IMR-90 (cell line): ENCODE data around the gene FSTL5. TPM values are rescaled to one million over a fixed set of nuclear protein-coding genes. Genes with fewer than 3 reads are reported as not detected.

Experiments
- ATAC-seq: fragments of 200-7000 bp; cut with Tn5 transposase; 2 replicates; pipeline ENCODE4 v1.9.1; 2020; ENCODE audit warnings: low read depth, mild to moderate bottlenecking, moderate library complexity
- BruUV-seq: library from RNA; stranded (reverse); fragments of 400-500 nt; replicated peaks from 2 replicates; lab custom pipeline; 2021; lab: Mats Ljungman, UMichigan
- CTCF ChIA-PET: fragments of 300-600 bp; formaldehyde crosslinking; extraction: SDS; loops from one replicate; lab custom pipeline; 2021; ENCODE audit warnings: antibody characterized with exemption; lab: Yijun Ruan, JAX
- POLR2A ChIA-PET: fragments of 300-600 bp; sonication (Branson Sonifier 250); formaldehyde crosslinking; loops from one replicate; lab custom pipeline; 2022; ENCODE audit warnings: antibody characterized with exemption; ENCODE audit not compliant: unreplicated experiment; lab: Charles Lee
- DNase-seq: peaks from one replicate; pipeline ENCODE4 v3.0.0; 2013
- H2AFZ ChIP-seq: replicated peaks from 2 replicates; pipeline ENCODE3; 2013; ENCODE audit warnings: low read length, mild to moderate bottlenecking; ENCODE audit not compliant: poor library complexity
- H2AK5ac ChIP-seq: 2 replicates; pipeline ENCODE4 v1.6.1; 2013; ENCODE audit warnings: low read depth, low read length, inconsistent platforms
- H2AK9ac ChIP-seq: replicated peaks from 2 replicates; pipeline ENCODE3; 2013; ENCODE audit warnings: mild to moderate bottlenecking, low read depth, low read length, moderate library complexity; ENCODE audit not compliant: poor library complexity
- H2BK120ac ChIP-seq: 2 replicates; pipeline ENCODE4 v1.6.1; 2013; ENCODE audit warnings: low read depth, low read length, inconsistent platforms
- H2BK15ac ChIP-seq: 3 replicates; pipeline ENCODE4 v1.6.1; 2013; ENCODE audit warnings: low read depth, low read length, inconsistent platforms
- H2BK20ac ChIP-seq: 2 replicates; pipeline ENCODE4 v1.6.1; 2013; ENCODE audit warnings: low read depth, mild to moderate bottlenecking, inconsistent platforms, low read length, moderate library complexity
- H2BK5ac ChIP-seq: 2 replicates; pipeline ENCODE4 v1.6.1; 2013; ENCODE audit warnings: mild to moderate bottlenecking, low read depth, low read length, inconsistent platforms; ENCODE audit not compliant: poor library complexity, severe bottlenecking
- H3K14ac ChIP-seq: replicated peaks from 2 replicates; pipeline ENCODE4 v1.6.1; 2013; ENCODE audit warnings: low read depth, low read length, inconsistent platforms
- H3K18ac ChIP-seq: 2 replicates; pipeline ENCODE4 v1.6.1; 2013; ENCODE audit warnings: low read depth, low read length, control low read depth
- H3K23ac ChIP-seq: 2 replicates; pipeline ENCODE4 v1.6.1; 2013; ENCODE audit warnings: low read depth, low read length, inconsistent platforms
- H3K27ac ChIP-seq: 2 replicates; pipeline ENCODE4 v1.5.1; 2013; ENCODE audit warnings: mild to moderate bottlenecking, control low read depth, low read length; ENCODE audit not compliant: insufficient read depth
- H3K27me3 ChIP-seq: 2 replicates; pipeline ENCODE4 v1.6.1; 2013; ENCODE audit warnings: low read length; ENCODE audit not compliant: control insufficient read depth, insufficient read depth
- H3K36me3 ChIP-seq: 2 replicates; pipeline ENCODE4 v1.6.1; 2013; ENCODE audit warnings: low read length, mixed read lengths; ENCODE audit not compliant: control insufficient read depth, insufficient read depth
- H3K4ac ChIP-seq: 2 replicates; pipeline ENCODE4 v1.6.1; 2013; ENCODE audit warnings: low read depth, low read length, inconsistent platforms
- H3K4me1 ChIP-seq: 2 replicates; pipeline ENCODE4 v1.6.1; 2013; ENCODE audit warnings: low read length, mixed read lengths; ENCODE audit not compliant: control insufficient read depth, insufficient read depth
- H3K4me2 ChIP-seq: 2 replicates; pipeline ENCODE4 v1.6.1; 2013; ENCODE audit warnings: low read depth, mild to moderate bottlenecking, control low read depth, low read length, moderate library complexity
- H3K4me3 ChIP-seq: 2 replicates; pipeline ENCODE4 v1.5.1; 2013; ENCODE audit warnings: low read depth, mild to moderate bottlenecking, control low read depth, low read length, moderate library complexity; ENCODE audit not compliant: insufficient read depth
- H3K56ac ChIP-seq: 2 replicates; pipeline ENCODE4 v1.6.1; 2013; ENCODE audit warnings: low read length, inconsistent platforms; ENCODE audit not compliant: insufficient read depth; ENCODE audit errors: extremely low read depth
- H3K79me1 ChIP-seq, 2 experiments: 2 replicates each; pipeline ENCODE4 v1.6.1; 2013; ENCODE audit warnings: low read length in 2 of 2, inconsistent platforms in 1 of 2, low read depth in 1 of 2
- H3K9ac ChIP-seq: 2 replicates; pipeline ENCODE4 v1.6.1; 2013; ENCODE audit warnings: low read depth, low read length, control low read depth
- H3K9me1 ChIP-seq: 2 replicates; pipeline ENCODE4 v1.6.1; 2013; ENCODE audit warnings: low read length, inconsistent platforms; ENCODE audit not compliant: insufficient read depth
- H3K9me3 ChIP-seq: 2 replicates; pipeline ENCODE4 v1.6.1; 2013; ENCODE audit warnings: low read length; ENCODE audit not compliant: control insufficient read depth, insufficient read depth
- H4K20me1 ChIP-seq: 2 replicates; pipeline ENCODE4 v1.6.1; 2013; ENCODE audit warnings: low read length, inconsistent platforms; ENCODE audit not compliant: insufficient read depth
- H4K5ac ChIP-seq: 2 replicates; pipeline ENCODE4 v1.6.1; 2013; ENCODE audit warnings: mild to moderate bottlenecking, low read depth, low read length, control low read depth
- H4K8ac ChIP-seq, 2 experiments: 2 replicates each; pipeline ENCODE4 v1.6.1; 2013; ENCODE audit warnings: low read depth in 2 of 2, low read length in 2 of 2, control low read depth in 1 of 2, inconsistent platforms in 1 of 2
- H4K91ac ChIP-seq: 2 replicates; pipeline ENCODE4 v1.6.1; 2013; ENCODE audit warnings: low read depth, low read length, inconsistent platforms; ENCODE audit not compliant: insufficient read depth
- BHLHE40 ChIP-seq: fragments of 150-350 bp; IDR thresholded peaks from 2 replicates; pipeline ENCODE4 v1.6.1; 2016; ENCODE audit warnings: mild to moderate bottlenecking, low read depth, low read length
- CEBPB ChIP-seq: IDR thresholded peaks from 2 replicates; pipeline ENCODE4 v1.6.1; 2012; ENCODE audit warnings: low read depth, low read length, improper control_type of control experiment
- CHD1 ChIP-seq: IDR thresholded peaks from 2 replicates; pipeline ENCODE4 v1.6.1; 2012; ENCODE audit warnings: low read depth, low read length, improper control_type of control experiment
- CTCF ChIP-seq: conservative IDR thresholded peaks from 2 replicates; pipeline ENCODE4 v1.5.1; 2012; ENCODE audit warnings: mild to moderate bottlenecking, low read depth, low read length, improper control_type of control experiment
- MAZ ChIP-seq: IDR thresholded peaks from 2 replicates; pipeline ENCODE4 v1.6.1; 2012; ENCODE audit warnings: low read depth, mild to moderate bottlenecking, low read length, improper control_type of control experiment, moderate library complexity, borderline replicate concordance
- MXI1 ChIP-seq: IDR thresholded peaks from 2 replicates; pipeline ENCODE4 v1.6.1; 2012; ENCODE audit warnings: low read depth, mild to moderate bottlenecking, low read length, moderate library complexity, borderline replicate concordance
- NFE2L2 ChIP-seq: fragments of 150-350 bp; IDR thresholded peaks from 2 replicates; pipeline ENCODE4 v1.6.1; 2016; ENCODE audit warnings: low read depth, mild to moderate bottlenecking, low read length
- POLR2A ChIP-seq: IDR thresholded peaks from 2 replicates; pipeline ENCODE4 v1.6.1; 2012; ENCODE audit warnings: mild to moderate bottlenecking, low read depth, low read length
- RAD21 ChIP-seq: IDR thresholded peaks from 2 replicates; pipeline ENCODE4 v1.6.1; 2012; ENCODE audit warnings: low read length, improper control_type of control experiment
- RCOR1 ChIP-seq: IDR thresholded peaks from 2 replicates; pipeline ENCODE4 v1.6.1; 2012; ENCODE audit warnings: mild to moderate bottlenecking, low read length, improper control_type of control experiment; ENCODE audit not compliant: insufficient replicate concordance
- RFX5 ChIP-seq: IDR thresholded peaks from 2 replicates; pipeline ENCODE4 v1.8.0; 2012; ENCODE audit warnings: low read depth, mild to moderate bottlenecking, low read length, moderate library complexity
- SMC3 ChIP-seq: fragments of 150-350 bp; IDR thresholded peaks from 2 replicates; pipeline ENCODE4 v1.6.1; 2016; ENCODE audit warnings: low read depth, mild to moderate bottlenecking, antibody characterized with exemption, low read length, moderate library complexity
- USF2 ChIP-seq: fragments of 150-350 bp; IDR thresholded peaks from 2 replicates; pipeline ENCODE4 v1.6.1; 2017; ENCODE audit warnings: mild to moderate bottlenecking, antibody characterized with exemption, low read length, low read depth
- WGBS, 2 experiments: methylation state at CpG; one replicate each; pipeline versions ENCODE4 v1.1.5 to v1.1.7; 2013; ENCODE audit warnings: missing lambda C conversion rate in 2 of 2; ENCODE audit not compliant: insufficient read length in 1 of 2; ENCODE audit errors: extremely low coverage in 2 of 2; 5-methylcytosine and 5-hydroxymethylcytosine counted together
- dilution Hi-C: fragments of 300-500 bp; cut with HindIII; formaldehyde crosslinking; loops from one replicate; pipeline ENCODE4 v1.14.3; 2018; ENCODE audit warnings: low sequenced_read_pairs; ENCODE audit not compliant: unreplicated experiment
- in situ Hi-C: fragments of 300-500 bp; cut with MboI; formaldehyde crosslinking; loops from 3 replicates; pipeline ENCODE4 v1.14.3; 2019; ENCODE audit warnings: low sequenced_read_pairs, inconsistent platforms, mixed read lengths
- intact Hi-C: fragments of 100-400 bp; cut with micrococcal nuclease; formaldehyde crosslinking; loops from 2 replicates; pipeline ENCODE4 v1.10.0; 2022
- polyA plus RNA-seq, 3 experiments: library from polyadenylated mRNA; depleted of rRNA; stranded (reverse); fragments of >200 nt; gene quantifications; 2 replicates each; pipeline ENCODE4 v1.2.3, GENCODE V29; 2012; ENCODE audit warnings: low replicate concordance in 1 of 3
- total RNA-seq: library from RNA; depleted of rRNA; stranded (reverse); fragments of >200 nt; gene quantifications from 2 replicates; pipeline ENCODE4 v1.2.3, GENCODE V29; 2012

FSTL5 gene
- total and polyA plus RNA-seq, 2 of the 4 experiments (the other 2 are of a cell fraction): under 0.01 TPM; not detected in 1

- ChIA-PET CTCF (no interaction called here), POLR2A (no interaction called here)
- Histone ChIP-seq H3K79me1 (no peaks in the 10 kb centered on the region), H2AK9ac (no peak overlapping the region), H4K5ac (no peak overlapping the region), H2BK20ac (no peak overlapping the region), H2AK5ac (no peak overlapping the region), H3K27me3 (no peaks in the 10 kb centered on the region), H3K27ac (no peak overlapping the region), H3K4me3 (no peak overlapping the region), H4K8ac (no peak overlapping the region), H4K91ac (no peak overlapping the region), H2BK5ac (no peak overlapping the region), H2BK15ac (no peak overlapping the region), H3K9me3 (no peaks in the 10 kb centered on the region), H3K36me3 (no peaks in the 10 kb centered on the region), H2BK120ac (no peak overlapping the region), H3K23ac (no peak overlapping the region), H4K20me1 (no peaks in the 10 kb centered on the region), H3K56ac (no peak overlapping the region), H3K18ac (no peak overlapping the region), H3K4me2 (no peak overlapping the region), H3K9me1 (no peaks in the 10 kb centered on the region), H3K4me1 (no peaks in the 10 kb centered on the region), H3K4ac (no peak overlapping the region), H2AFZ (no peak overlapping the region), H3K9ac (no peak overlapping the region), H3K14ac (no peak overlapping the region)
- TF ChIP-seq MXI1: no peak
- TF ChIP-seq CEBPB: no peak
- TF ChIP-seq RCOR1: no peak
- no peak for TF ChIP-seq USF2
- TF ChIP-seq SMC3: no peak
- no peak for TF ChIP-seq CTCF
- no peak for TF ChIP-seq CHD1
- TF ChIP-seq POLR2A: no peak
- TF ChIP-seq MAZ: no peak
- TF ChIP-seq RFX5: no peak
- no peak for TF ChIP-seq BHLHE40
- no peak for TF ChIP-seq NFE2L2
- TF ChIP-seq RAD21: no peak
- dilution Hi-C loops: no loop called here
- no peak for DNase-seq
- no peak for ATAC-seq
- intact Hi-C loops: no loop called here
- no TSS peak for BruUV-seq
- in situ Hi-C loops: no loop called here
- no CpG with 5 or more reads among the region's 6 CpGs for WGBS, 2 experiments
Observed at GRCh38 chr4:161894493-161895167, 269.2 kb downstream of the FSTL5 start.
